ENCODE data around the gene EIF1. TPM values are rescaled to one million over a fixed set of nuclear protein-coding genes. Genes with fewer than 3 reads are reported as not detected.

Gene EIF1
- total and polyA plus RNA-seq, 12 donors, result 105 to 1,189 (median 442) TPM

DNA sequence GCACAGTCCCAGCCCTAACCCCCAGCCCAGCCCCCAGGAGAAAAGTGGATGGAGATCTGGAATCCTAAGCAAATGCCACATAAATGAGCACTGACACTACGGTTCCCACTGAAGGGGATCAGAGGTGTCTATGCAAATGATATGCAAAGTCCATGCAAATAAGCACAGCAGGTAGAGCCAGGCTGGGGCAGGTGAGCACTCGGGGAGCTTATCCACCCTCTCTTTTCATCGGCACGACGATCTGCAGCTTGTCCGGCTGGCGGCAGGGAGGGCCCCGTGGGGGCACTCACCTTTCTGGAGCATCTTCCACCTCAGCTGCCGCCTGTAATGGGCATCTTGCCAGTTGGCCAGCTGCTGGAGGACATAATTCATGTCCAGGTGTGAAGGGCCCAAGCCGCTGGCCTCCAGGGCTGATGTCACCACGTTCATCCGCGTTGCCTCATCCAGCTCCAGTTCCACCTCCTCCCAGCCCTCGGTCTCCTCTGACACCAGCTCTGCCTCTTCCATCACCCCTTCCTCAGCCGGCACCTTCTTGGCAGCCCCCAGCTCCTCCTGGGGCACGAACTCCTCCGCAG lies 35.9 kb downstream of the EIF1 start:
- H3K4me1 ChIP-seq (replicated peaks in 1 of 2), result no peaks in the 10 kb centered on the region
- H3K27ac ChIP-seq, result no peak overlapping the region
- no peak overlapping the region for H3K4me3 ChIP-seq
- no peaks in the 10 kb centered on the region for H3K27me3 ChIP-seq
- TF ChIP-seq, protein P1, sequence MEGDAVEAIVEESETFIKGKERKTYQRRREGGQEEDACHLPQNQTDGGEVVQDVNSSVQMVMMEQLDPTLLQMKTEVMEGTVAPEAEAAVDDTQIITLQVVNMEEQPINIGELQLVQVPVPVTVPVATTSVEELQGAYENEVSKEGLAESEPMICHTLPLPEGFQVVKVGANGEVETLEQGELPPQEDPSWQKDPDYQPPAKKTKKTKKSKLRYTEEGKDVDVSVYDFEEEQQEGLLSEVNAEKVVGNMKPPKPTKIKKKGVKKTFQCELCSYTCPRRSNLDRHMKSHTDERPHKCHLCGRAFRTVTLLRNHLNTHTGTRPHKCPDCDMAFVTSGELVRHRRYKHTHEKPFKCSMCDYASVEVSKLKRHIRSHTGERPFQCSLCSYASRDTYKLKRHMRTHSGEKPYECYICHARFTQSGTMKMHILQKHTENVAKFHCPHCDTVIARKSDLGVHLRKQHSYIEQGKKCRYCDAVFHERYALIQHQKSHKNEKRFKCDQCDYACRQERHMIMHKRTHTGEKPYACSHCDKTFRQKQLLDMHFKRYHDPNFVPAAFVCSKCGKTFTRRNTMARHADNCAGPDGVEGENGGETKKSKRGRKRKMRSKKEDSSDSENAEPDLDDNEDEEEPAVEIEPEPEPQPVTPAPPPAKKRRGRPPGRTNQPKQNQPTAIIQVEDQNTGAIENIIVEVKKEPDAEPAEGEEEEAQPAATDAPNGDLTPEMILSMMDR (IDR thresholded peaks at IDR 0.05), result no peak
- TF ChIP-seq POLR2A (IDR thresholded peaks at IDR 0.05), result no peak
- no peaks in the 10 kb centered on the region for H3K36me3 ChIP-seq (replicated peaks in 1 of 2)
- intact Hi-C loops (cut with DNase I), result no loop called here
- 70 to 80% (median 72%) methylated on average over 10 to 17 of the region's 17 CpGs for WGBS, 4 donors
- H3K9me3 ChIP-seq (replicated peaks in 1 of 3), result no peaks in the 10 kb centered on the region
- no peak for DNase-seq

- TF ChIP-seq, protein P1 (IDR thresholded peaks at IDR 0.05), result no peak
- no peak for TF ChIP-seq POLR2A (IDR thresholded peaks at IDR 0.05)
- intact Hi-C loops (cut with DNase I), result no loop called here
- Histone ChIP-seq H3K4me1 (replicated peaks in 1 of 2) (no peaks in the 10 kb centered on the region), H3K9me3 (replicated peaks in 1 of 3) (no peaks in the 10 kb centered on the region), H3K4me3 (no peak overlapping the region), H3K27me3 (no peaks in the 10 kb centered on the region), H3K36me3 (replicated peaks in 1 of 2) (no peaks in the 10 kb centered on the region), H3K27ac (no peak overlapping the region)
- DNase-seq, result no peak
- 87 to 95% (median 90%) methylated on average over 5 of the region's 5 CpGs for WGBS, 4 donors
Observed at GRCh38 chr17:41725134-41725533, 36.4 kb downstream of the EIF1 start.

DNA sequence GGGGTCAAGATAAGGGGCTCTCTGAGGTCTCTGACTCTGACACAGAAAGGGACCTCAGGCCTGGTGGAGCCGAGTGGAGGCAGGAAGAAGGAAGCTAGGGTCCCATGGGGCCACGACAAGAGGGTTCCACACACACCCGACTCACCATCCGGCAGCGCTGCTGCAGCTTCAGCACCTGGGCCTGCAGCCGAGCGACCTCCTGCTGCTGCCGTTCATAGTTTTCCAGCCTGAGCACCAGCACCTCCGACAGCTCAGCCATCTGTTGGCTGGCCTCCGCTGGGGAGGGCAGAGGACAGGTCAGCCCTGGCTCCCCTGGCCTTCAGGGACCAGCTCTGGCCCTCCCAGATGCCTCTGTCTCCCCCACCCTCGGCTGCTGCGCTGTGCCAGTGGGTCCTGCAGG lies 39.4 kb downstream of the EIF1 start:
- Histone ChIP-seq H3K27me3 (no peaks in the 10 kb centered on the region), H3K4me3 (no peak overlapping the region), H3K4me1 (replicated peaks in 1 of 2) (no peaks in the 10 kb centered on the region), H3K9me3 (replicated peaks in 1 of 3) (no peaks in the 10 kb centered on the region), H3K36me3 (replicated peaks in 1 of 2) (no peaks in the 10 kb centered on the region), H3K27ac (no peak overlapping the region)
- no peak for DNase-seq
- intact Hi-C loops (cut with DNase I), result no loop called here
- 75 to 79% (median 76%) methylated on average over 6 to 12 of the region's 12 CpGs for WGBS, 4 donors
- TF ChIP-seq, protein P1 (IDR thresholded peaks at IDR 0.05), result no peak
- no peak for TF ChIP-seq POLR2A (IDR thresholded peaks at IDR 0.05)

- Histone ChIP-seq H3K36me3 (replicated peaks in 1 of 2) (no peaks in the 10 kb centered on the region), H3K27me3 (peaks cover 22% of the 10 kb centered on the region), H3K27ac (no peak overlapping the region), H3K4me1 (replicated peaks in 1 of 2) (peaks cover 5 to 14% of the 10 kb centered on the region in 2 donors), H3K4me3 (no peak overlapping the region), H3K9me3 (replicated peaks in 1 of 3) (no peaks in the 10 kb centered on the region)
- intact Hi-C loops (cut with DNase I), result loop anchor here in 1 of 2 donors (10.0 kb wide), 2 partner anchors 154 to 224 kb away; no protein-coding TSS in a partner anchor
- TF ChIP-seq, protein P1 (IDR thresholded peaks at IDR 0.05), result no peak
- no peak for TF ChIP-seq POLR2A (IDR thresholded peaks at IDR 0.05)
- 56 to 68% (median 64%) methylated on average over 4 of the region's 4 CpGs for WGBS, 4 donors
- DNase-seq, result no peak
Observed at GRCh38 chr17:41730479-41730878, 41.8 kb downstream of the EIF1 start.
